ENCODE data around the gene ATP5MG.
A peak's percentile ranks its signal among the peaks of the same experiment; 100 is the strongest.
"Not testable (repeated sequence)": the region's sequence is repeated elsewhere in the genome, so short reads cannot be mapped to it uniquely, and the experiment has no call there.

ATP5MG gene

DNA sequence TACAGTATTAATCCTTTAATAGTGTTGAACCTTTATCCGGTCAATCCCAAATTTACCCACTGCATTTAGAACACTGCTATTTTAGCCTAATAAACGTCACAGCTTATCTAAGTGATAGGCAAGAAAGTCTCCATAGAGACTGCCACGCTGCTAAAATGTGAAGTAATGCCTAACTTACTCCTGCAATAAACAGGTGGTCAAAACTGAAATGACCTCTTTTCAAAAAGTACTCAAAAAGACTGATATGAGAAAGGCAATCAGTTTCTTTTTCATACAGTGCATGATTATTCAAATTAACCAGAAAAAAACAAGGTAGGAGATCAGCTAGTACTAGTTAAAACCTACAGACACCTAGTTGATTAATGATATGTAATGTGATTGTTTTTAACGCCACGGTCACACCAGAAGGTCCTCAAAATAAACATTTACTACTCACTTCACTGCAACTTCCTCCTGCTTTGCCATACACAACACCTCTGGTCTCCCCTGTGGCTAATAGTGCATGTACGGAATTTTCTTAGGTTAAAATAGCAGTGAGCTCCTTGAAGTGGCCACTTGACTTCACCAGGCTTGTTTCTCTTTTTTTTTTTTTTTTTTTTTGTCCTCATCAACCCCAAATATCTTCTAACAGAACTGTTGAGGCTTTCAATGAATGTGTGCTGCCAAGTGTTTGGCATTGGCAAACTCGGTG lies 8.8 kb downstream of the ATP5MG start:
- no peak for DNase-seq

DNA sequence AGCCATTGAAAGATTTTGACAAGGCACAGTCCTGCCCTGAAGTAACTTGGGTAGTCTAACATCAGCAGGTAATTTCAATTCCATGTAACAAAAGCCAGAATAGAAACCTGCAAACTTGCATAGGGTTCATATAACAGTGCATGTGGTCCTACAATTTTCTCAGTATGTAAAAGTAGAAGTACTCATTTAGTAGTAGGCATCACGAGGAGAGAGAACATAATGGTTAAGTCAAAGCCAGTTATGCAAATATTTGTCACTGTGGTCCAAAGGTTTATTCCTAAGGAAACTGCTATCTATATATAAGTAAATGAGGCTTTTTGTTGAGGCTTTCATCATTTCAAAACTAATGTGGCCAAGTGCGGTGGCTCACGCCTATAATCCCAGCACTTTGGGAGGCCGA lies 10.1 kb downstream of the ATP5MG start:
- DNase-seq, result no peak

DNA sequence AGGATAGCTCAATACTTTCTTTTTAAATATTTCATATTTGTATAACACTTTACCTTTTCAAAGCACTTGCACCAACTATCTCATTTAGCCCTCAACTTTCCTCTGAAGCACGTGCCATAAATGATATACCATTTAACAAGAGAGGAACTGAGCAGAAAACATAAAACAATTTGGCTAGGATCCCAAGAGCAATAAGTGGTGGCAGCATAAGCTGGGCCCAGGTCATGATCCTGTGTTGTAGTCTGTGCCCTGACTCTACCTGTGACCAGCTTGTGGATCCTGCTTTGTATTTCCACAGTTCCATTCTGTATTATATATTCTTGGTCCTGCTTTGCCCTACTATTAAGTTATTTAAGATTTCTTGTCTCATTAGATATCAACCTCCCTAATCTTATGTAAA lies 11.5 kb downstream of the ATP5MG start:
- DNase-seq, result no peak

DNA sequence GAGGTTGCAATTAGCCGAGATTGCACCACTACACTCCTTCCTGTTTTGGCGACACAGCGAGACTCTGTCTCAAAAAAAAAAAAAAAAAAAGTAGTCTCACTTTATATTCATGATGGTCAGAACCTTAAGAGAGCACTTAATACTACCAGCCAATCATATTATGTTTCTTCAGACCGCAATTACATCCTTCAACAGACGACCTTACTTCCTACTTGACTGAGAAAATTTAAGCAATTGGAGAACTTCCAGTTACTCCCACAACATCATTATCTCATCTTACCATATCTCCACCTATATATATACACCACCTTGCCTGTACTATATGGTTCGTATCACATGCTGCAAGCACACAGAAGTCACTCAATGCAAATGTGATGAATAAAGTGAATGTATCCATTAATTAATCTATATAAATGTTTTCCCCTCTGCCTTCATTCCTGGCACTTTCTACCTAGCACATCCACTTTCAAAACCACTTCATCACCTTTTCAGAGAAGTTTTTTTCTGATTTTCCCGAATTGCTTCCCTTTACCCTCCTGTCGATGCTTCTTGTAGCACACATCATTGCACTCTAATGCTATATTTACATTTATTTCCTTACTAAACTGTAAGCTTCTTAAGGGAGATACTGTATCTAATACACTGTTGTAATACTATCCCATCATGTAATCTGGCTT lies 13.8 kb downstream of the ATP5MG start:
- DNase-seq, result no peak

DNA sequence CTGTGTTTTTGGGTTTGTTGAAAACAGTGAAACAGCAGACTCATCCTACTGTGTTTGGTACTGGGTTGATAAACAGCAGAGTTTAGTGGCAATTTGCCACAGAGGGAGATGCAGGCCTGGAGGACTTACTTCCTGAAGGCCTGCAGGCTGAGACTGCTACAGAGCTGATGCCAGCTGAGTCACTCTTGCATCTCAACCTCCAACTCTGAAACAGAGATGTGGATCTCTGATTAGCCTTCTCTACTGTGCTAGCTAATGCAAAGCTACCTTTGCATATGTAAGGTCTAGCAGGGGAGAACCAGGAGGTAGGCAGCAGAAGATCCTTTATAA lies 14.3 kb downstream of the ATP5MG start:
- no peak for DNase-seq

DNA sequence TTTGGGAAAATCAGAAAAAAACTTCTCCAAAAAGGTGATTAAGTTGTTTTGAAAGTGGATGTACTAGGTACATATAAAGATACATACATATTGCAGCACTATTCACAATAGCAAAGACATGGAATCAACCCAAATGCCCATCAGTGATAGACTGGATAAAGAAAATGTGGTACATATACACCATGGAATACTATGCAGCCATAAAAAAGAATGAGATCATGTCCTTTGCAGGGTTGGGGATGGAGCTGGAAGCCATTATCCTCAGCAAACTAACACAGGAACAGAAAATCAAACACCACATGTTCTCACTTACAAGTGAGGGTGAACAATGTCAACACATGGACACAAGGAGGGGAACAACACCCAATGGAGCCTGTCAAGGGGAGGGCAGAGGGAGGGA lies 15.5 kb downstream of the ATP5MG start:
- DNase-seq, result not testable (repeated sequence)

DNA sequence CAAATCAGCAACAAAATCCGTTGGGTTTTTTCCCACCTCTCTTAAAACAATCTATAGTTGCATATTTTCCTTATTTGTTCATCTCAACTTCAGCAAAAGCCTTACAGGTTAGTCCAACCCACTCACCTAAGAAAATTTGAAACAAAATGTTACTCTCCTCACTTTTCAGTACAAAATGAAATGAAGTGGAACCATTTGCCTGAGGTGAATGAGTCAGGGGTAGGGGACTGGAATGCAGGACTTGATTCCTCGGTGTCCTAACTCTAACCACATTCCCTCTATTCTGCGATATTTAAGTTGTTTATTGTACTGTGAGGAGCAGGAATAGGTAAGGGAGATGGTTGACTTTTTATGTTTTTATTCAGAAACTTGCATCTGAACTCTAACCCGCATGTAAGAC lies 16.4 kb downstream of the ATP5MG start:
- DNase-seq, result no peak

DNA sequence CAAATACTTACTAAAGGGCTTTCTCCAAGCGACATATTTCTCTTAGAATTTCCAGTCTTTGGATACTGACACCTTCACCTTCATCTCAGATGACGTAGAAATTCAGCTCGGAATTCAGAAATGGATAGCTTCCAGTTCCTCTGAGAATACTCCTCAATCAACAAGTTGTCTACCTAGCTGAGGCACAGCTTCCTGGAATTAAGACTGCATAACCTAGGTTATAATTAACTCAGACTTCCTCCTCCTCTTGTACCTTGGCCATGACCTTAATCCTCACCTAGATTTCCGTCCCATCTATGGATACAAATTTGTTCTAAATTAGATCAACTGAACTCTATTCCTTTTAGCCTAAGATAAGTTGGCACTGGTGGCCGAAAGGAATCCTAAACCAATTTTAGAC lies 17.4 kb downstream of the ATP5MG start:
- no peak for DNase-seq

DNA sequence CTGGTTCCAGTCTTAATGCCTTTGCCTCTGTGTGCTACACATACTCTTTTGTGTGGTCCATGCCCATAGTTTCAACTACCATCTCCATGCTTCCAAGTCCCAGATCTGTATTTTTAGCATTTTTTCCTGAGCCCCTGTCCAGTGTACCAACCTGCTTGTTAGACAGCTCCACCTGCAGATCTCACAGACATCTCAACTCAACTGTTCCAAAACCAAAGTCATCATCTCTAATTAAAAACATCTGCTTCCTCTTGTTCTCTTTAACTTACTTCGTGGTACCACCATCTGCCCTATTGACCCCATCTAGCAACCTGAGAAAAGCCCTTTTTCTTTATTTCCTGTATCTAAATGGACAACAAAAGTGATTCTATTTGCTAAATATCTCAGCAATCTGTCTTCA lies 26.3 kb downstream of the ATP5MG start:
- no peak for DNase-seq

DNA sequence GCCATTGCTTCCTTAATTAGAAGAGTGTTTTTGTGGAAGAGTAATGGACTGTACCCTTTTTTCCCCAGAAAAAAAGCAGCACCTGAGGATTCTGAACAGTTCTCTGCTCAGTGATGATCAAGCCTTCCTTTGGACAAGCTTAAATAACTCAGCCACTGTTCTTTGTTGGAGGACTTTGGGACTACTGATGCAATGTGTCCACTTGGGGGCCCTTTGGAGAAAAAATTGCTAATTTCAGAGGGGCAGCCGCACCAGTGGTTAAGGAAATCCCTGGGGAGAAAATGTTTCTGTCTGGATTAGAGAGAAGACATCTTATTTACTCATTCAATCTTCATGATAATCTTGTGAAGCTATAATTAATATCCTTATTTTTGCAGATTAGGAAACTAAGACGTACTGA lies 29.6 kb downstream of the ATP5MG start:
- no peak for DNase-seq

DNA sequence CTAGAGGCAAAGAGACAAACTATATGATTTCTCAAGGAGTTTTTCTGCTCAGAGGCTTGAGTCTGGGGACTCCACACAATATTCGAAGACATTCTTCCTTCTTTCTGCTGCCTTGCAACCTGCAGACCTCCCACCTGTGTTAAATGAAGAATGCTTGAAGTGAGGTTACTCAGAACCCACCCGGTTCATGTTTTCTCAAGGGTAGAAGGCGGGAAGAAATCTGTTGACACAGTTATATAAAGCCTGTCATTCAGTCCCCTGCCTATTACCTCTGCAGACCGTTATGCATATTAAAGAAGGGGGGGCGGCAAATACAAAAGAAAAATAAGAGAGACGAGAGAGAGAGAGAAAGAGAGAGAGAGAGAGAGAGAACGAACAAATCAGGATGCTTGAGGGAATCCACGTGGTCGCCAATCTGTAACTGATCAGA lies 32.7 kb downstream of the ATP5MG start:
- peak in 1 of 2 donors; percentile 73 for DNase-seq

DNA sequence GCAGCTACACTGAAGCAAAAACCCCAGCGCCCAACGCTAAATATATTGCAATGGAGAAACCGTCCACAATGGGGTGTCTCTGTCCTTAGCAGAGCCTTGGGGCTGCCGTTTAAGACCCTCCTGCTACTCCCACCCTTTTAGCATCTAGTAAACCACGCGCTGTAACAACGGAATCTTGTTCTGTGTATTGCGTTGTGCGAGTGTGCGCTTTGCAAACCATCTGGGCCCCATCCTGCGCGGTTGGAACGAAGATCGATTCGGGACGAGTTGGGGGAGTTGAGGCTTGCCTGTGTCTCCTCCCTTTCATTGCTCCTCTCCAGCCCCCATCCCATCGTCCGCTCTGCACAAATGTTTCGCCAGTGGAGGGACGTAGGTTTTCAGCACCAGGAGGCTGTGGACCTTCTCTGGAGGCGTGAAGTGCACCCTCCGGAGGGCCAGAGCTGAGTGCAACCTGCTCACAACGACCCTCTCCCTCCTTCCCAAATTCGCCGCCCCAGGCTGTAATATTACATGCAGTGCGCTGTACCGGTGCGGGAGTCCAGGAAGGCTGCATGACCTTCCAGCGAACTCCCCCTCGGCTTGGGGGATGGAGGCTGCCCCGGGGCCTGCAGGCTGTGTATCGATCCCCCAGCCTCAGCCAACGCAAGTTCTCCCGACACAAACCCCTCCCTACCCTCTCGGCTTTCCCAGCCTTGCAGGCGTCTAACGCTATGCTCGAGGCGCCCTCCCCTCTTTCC lies 33.3 kb downstream of the ATP5MG start:
- DNase-seq, result peak; percentile 22 to 37

DNA sequence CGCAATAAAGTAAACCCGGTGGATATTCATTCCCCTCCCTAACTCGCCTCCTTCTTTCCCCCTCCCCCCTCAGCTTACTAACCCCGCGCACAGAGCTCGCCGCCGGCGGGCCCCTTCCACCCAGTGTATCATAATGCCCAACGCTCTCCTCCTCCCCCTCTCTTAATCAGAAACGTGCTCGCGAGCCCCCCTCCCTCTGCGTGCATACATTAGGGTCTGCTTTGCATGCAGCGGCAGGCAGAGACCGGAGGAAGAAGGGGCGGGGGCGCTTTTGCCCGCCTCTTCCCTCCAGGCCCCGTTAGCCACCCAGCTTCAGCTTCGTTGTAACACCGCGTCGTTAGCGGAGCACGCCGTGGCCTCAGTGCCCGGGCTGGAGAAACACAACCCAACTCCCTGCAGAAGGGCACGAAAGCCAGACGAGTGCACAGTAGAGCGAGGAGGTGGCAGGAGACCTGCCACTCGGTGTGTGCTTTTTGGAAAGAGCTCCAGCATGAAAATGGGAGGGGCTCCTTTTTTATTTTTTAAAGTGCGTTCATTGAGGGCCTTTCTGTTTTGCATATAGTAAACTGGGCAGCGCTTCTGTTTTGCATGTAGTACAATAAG lies 34.0 kb downstream of the ATP5MG start:
- peak in 1 of 2 donors; percentile 47 for DNase-seq

DNA sequence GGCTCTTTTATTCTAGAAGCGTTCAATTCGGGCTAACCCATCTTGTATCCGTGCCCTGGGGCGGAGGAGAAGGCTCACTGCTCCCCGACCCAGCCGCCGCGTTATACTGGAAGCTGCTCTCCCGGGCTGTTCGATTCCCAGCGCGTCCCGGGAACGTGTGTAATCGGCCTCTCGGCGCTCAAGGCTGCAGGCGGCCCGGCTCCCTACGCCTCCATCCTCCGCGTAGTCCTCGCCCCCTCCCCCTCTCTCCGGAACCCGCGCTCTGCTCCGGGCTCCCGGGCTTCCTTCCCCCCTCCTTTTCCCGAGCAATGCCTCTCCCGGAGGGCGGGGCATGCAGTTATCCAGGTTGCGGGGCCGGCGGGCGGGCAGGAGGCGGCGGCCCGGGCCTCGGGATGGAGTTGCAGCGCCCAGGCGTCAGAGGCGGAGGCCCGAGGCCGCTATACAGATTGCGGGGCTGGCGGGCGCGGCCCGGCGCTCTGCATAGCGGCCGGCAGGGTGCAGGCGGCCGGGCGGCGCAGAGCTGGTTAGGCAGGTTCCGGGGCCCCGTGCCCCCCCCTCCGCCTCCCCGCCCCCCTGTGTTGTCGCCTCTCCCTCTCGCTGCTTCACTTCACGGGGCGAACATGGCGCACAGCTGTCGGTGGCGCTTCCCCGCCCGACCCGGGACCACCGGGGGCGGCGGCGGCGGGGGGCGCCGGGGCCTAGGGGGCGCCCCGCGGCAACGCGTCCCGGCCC lies 34.7 kb downstream of the ATP5MG start, which contains the start of gene KMT2A:
KMT2A (plus strand) TSS at position 600 of the 732 bp plus-strand sequence; CDS start at position 621, 21 bp downstream.
- DNase-seq, result peak; percentile 88 to 96

DNA sequence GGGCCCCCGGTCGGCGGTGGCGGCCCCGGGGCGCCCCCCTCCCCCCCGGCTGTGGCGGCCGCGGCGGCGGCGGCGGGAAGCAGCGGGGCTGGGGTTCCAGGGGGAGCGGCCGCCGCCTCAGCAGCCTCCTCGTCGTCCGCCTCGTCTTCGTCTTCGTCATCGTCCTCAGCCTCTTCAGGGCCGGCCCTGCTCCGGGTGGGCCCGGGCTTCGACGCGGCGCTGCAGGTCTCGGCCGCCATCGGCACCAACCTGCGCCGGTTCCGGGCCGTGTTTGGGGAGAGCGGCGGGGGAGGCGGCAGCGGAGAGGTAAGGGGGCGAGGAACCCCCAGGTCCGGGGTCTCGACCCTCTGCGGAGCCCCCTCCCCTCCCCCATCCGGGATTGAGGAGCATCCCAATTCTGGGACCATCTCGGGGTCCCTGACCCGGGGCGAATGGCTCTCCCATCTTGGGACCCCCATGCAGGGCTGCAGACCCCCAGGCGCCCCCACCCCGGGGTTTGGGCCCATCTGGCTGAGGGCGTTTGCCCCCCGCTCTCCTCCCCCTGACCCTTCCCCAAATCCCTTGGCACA lies 35.3 kb downstream of the ATP5MG start:
- DNase-seq, result peak in 1 of 2 donors; percentile 44

DNA sequence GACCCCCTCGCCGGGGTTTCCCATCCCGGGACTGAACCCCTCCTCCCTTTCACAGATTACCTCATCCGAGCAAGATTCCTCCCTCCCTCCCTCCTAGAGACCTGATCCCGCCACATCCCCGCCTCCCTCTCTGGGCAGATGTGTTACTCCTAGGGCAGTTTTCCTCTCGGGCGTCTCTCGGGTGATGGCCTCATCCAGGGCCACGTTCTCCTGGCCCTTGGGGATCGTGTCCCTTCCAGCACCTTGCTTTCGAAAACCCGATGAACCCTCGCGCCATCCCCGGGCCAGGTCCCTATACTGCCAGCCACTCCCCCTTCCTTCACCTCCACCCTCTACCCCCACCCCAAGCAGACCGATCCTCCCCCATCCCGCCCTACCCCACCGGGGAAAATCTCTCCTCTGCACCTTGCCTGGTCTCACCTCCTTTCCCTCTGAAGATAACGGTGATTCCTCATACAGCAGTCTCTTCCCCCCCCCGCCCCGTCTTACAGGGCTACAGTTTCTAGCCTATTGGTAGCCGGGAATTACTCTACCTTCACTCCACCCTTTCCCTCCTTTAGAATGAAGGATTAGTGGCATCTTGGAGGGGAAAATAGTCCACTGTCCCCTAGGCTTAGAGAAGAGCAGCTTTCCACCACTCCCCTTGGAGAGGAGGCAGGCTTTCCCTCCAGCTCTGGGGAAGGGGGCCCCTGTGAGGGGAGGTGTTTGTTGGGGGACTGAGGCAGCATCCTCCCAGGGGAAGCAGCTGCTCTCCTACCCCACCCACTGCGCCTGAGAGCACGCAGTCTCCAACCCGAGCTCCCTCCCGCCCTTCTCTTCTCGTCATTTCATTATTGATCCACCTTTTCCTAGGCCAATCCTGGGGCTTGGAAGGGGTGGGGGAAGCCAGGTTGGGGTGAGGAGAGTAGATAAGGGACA lies 36.1 kb downstream of the ATP5MG start:
- DNase-seq, result peak; percentile 19 to 66

DNA sequence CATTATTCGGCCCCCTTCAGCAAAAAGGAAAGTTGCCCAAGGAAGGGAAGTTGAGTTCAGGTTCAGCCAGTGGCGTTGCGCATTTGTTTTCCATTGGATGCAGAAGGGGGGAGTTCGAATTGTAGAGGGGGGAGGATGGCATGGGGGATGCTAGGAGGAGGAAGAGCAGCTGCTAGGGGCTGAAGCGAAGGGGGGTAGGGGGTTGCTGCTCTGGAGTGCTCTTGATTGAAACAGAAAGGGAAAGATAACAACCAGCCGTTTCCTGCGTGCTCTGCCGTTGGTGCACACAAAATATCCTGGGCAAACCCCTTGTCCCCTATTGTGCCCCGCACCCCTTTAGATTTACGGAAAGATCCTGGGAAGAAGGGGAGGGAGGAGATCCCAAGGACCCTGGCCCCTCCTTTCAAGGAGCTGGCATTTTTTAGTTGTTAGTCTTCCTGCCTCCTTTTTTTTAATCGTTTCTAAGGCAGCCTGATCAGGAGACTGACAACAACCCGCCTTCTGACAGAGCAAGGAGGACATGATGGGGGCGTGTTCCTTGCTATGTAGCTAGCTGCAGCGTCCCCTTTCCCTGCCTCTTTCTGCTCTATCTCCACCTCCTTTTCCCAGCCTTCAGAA lies 37.0 kb downstream of the ATP5MG start:
- DNase-seq, result peak; percentile 41 to 66

DNA sequence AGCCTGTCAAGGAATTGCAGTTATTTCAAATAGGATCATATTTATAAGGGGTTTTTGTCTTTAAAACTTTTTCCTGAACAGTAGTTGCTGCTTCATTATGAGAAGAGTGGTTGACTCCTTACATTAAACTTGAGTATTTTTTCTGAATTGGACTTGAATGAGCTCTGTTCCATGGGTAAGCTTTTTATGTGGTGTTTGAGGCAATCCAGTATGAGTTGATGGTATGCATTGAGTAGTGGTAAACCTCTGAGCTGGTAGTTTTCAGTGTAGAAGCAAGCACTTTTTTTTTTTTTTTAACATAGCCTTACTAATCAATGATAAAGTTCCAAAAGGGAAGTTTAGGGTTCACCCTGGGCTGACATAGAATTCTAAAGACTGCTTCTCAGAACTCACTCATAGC lies 38.2 kb downstream of the ATP5MG start:
- peak in 1 of 2 donors; percentile 29 for DNase-seq

DNA sequence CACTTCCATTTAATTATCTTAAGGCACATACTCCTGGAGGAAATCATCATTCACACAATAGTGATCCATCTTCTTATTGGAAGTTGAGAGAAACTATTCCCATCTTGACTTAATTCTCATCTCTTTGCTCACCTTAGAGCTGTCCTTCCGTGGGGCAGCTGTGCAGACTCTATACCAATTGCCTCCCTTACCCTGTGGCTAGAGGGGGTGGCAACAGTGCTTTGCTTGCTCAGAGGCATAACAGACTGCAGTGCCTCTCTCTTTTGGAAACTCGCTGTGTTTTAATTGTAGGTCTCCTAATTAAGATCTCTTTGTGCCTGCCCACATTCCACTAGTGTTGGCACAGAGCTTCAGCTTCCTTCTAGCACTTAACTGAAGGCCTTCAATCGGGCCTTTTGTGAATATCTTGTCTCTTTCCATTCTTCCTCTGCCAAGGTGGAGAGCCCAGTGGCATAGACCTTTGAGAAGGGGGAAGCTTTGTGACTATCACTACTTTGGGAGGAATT lies 40.4 kb downstream of the ATP5MG start:
- peak in 1 of 2 donors; percentile 19 for DNase-seq

DNA sequence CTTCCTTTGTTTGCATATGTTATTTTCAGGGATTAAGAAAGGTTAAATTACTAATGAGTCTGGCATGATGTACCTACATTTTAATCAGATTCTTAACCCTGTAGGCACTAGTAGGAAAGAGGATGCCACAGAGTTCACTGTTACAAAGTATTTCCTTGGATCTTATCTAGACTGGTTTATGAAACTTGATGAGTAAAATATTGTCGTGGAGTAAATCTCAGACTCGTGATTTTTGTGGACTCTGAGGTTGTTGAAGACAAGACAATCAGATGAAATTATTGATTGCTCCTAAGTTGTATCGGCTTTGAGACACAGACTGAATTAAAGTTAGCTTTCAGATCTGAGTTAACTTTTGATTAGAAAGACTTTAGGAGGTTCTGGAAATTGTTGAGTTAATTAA lies 40.9 kb downstream of the ATP5MG start:
- DNase-seq, result no peak
